HG03565 (cell line): ENCODE data around the gene BCL2L15.

Experiments
- ATAC-seq: cut with Tn5 transposase; IDR thresholded peaks from one replicate; pipeline ENCODE4 v1.9.1; 2021; ENCODE audit warnings: mild to moderate bottlenecking, moderate library complexity; ENCODE audit not compliant: unreplicated experiment

Gene BCL2L15

GRCh38 chr1:113887402-113888175 lies at the start of gene BCL2L15:
TSS of gene BCL2L15 (minus strand) at chr1:113887581. CDS start at chr1:113887375, 206 bp downstream.
- no peak for ATAC-seq

- no peak for ATAC-seq
These were observed 49.8 kb upstream of the BCL2L15 start for GRCh38 chr1:113937146-113937545.

- ATAC-seq: no peak
These were observed 48.6 kb upstream of the BCL2L15 start for GRCh38 chr1:113935970-113936369.

GRCh38 chr1:113935176-113935575 lies 47.8 kb upstream of the BCL2L15 start:
- ATAC-seq: no peak

GRCh38 chr1:113934511-113935055 lies 47.2 kb upstream of the BCL2L15 start:
- ATAC-seq: no peak

GRCh38 chr1:113934006-113934405 lies 46.6 kb upstream of the BCL2L15 start:
- ATAC-seq: no peak

- no peak for ATAC-seq
These were observed 44.1 kb upstream of the BCL2L15 start for GRCh38 chr1:113931451-113931851.

GRCh38 chr1:113930499-113931161 lies 43.2 kb upstream of the BCL2L15 start:
- peak; percentile 12 for ATAC-seq

- ATAC-seq: peak; percentile 15
These were observed 42.5 kb upstream of the BCL2L15 start for GRCh38 chr1:113929750-113930498.

GRCh38 chr1:113928941-113929749 lies 41.8 kb upstream of the BCL2L15 start, which contains the start of gene HIPK1:
TSS of gene HIPK1 (plus strand) at chr1:113929324.
- peak; percentile 58 for ATAC-seq

GRCh38 chr1:113928187-113928930 lies 41.0 kb upstream of the BCL2L15 start:
- ATAC-seq: peak; percentile 28

- no peak for ATAC-seq
These were observed 37.1 kb upstream of the BCL2L15 start for GRCh38 chr1:113924473-113924872.

GRCh38 chr1:113922957-113923356 lies 35.6 kb upstream of the BCL2L15 start:
- no peak for ATAC-seq

- no peak for ATAC-seq
These were observed 30.9 kb upstream of the BCL2L15 start for GRCh38 chr1:113918243-113918642.

- ATAC-seq: no peak
These were observed 30.2 kb upstream of the BCL2L15 start for GRCh38 chr1:113917400-113918082.

GRCh38 chr1:113916974-113917373 lies 29.6 kb upstream of the BCL2L15 start:
- no peak for ATAC-seq

GRCh38 chr1:113913887-113914664 lies 26.7 kb upstream of the BCL2L15 start:
- no peak for ATAC-seq

- no peak for ATAC-seq
These were observed 25.9 kb upstream of the BCL2L15 start for GRCh38 chr1:113913312-113913668.
